ENCODE data around the gene ATP8B2. TPM values are rescaled to one million over a fixed set of nuclear protein-coding genes. Genes with fewer than 3 reads are reported as not detected.

The ATP8B2 gene
- total and polyA plus RNA-seq, 10 of the 15 experiments (the other 5 are each of a cell fraction or from before 2014, with no cell fraction given): 0.44 to 61.8 (median 15.0) TPM

GRCh38 chr1:154352581-154353459 lies 27.5 kb downstream of the ATP8B2 start (continued):
- TF ChIP-seq SKIL (IDR thresholded peaks at IDR 0.05; ENCODE audit: low read depth, poor library complexity, severe bottlenecking) (no peak), NR2C1 (IDR thresholded peaks at IDR 0.05) (no peak), RFX5 (IDR thresholded peaks at IDR 0.05; ENCODE audit: low read depth, low read length) (no peak), YY1 (IDR thresholded peaks at IDR 0.05; ENCODE audit: low read depth, low read length) (no peak), FOS (IDR thresholded peaks at IDR 0.05; ENCODE audit: borderline replicate concordance, extremely low read depth, insufficient read length) (no peak), BACH1 (IDR thresholded peaks at IDR 0.05; ENCODE audit: borderline replicate concordance) (no peak), CTCF (IDR thresholded peaks at IDR 0.05 in 2 of 3, conservative IDR thresholded peaks at IDR 0.05 in 1 of 3; ENCODE audit: control insufficient read depth in 2 of 3, extremely low read depth in 1 of 3, insufficient read depth in 1 of 3, low read depth in 3 of 3, low read length in 3 of 3) (peak in 1 of 3 experiments; percentile 48; a peak in 2 of 6 replicates), EZH2 (IDR thresholded peaks at IDR 0.05; ENCODE audit: borderline replicate concordance, control insufficient read depth, low read depth, low read length) (no peak), TCF12 (IDR thresholded peaks at IDR 0.05; ENCODE audit: low read depth, low read length) (0 out of 2 replicates have a peak, but pooled peaks have one; percentile 41), ATF2 (IDR thresholded peaks at IDR 0.05; ENCODE audit: low read length) (no peak), RAD51 (IDR thresholded peaks at IDR 0.05) (no peak), CHD1 (IDR thresholded peaks at IDR 0.05; ENCODE audit: low read depth, low read length) (no peak), BHLHE40 (IDR thresholded peaks at IDR 0.05; ENCODE audit: borderline replicate concordance in 1 of 2, low read depth in 2 of 2, low read length in 1 of 2) (0 out of 4 replicates have a peak, but pooled peaks of 1 of the 2 experiments have one; percentile 3), MAX (IDR thresholded peaks at IDR 0.05; ENCODE audit: low read depth, low read length) (no peak), EED (IDR thresholded peaks at IDR 0.05; ENCODE audit: low read depth) (peak; percentile 56; the same call in 1 of the 2 replicates), E2F8 (IDR thresholded peaks at IDR 0.05; ENCODE audit: low read depth, partially characterized antibody) (no peak), PBX3 (IDR thresholded peaks at IDR 0.05; ENCODE audit: insufficient replicate concordance, low read depth, low read length) (no peak), NFIC (IDR thresholded peaks at IDR 0.05; ENCODE audit: low read depth, low read length) (no peak)
